DMS 273 (cell line): Measurements from ENCODE around the gene RGS11.
A peak's percentile ranks its signal among the peaks of the same experiment; 100 is the strongest.

Source experiments
- DNase-seq: peaks from one replicate; lab custom pipeline; 2025; ENCODE audit not compliant: unreplicated experiment; lab: John Stamatoyannopoulos, UW

Gene RGS11

DNA sequence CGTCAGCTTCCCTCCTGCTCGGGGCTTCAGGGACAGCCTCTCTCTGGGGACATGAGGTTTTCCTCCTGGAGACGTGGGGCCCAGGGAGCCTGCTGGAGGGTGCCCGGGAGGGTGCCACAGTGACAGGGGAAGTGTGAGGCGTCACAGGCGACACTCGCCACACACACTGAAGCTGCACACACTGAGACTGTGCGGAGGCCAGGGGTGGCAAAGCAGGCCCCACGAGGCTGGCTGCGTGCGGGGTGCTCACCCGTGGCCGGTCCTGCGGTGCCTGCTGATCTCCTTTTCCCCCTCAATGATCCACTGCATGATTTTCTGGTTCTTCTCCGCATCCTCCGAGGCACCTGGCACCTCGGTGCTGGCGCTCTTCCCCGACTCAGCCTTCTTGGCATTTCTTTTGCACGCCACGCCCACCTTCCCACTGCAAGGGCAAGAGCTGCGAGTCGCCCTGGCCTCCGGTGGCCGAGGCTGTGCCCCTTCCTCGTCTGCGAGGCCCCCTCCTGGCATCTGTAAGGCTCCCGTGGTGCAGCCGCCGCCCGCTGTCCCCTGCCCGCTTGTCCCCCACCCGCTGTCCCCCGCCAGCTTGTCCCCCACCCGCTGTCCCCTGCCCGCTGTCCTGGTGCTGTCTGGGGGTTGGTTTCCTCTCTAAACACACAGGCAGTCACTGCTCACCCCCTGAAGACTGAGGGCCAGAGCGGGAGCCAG, 21.2 kb upstream of the RGS11 start:
- DNase-seq, result no peak

DNA sequence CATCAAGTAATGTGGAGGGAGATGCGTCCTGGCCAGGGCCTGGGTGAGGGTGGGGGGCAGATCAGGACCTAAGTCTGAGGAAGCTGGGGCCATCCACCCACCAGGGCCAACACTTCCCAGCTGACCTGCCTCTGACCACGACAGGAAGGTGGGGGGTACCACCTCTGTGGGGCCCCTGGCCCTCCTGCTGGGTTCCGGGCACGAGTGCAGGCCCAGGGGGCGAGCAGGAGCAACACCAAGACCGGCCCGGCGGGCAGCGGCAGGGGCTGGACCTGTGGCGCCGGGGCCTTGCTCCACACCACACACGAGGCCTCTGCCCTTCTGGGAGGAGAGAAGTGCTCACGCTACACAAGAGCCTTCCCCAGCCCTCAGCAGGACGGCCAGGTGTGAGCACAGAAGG, 20.5 kb upstream of the RGS11 start:
- no peak for DNase-seq

DNA sequence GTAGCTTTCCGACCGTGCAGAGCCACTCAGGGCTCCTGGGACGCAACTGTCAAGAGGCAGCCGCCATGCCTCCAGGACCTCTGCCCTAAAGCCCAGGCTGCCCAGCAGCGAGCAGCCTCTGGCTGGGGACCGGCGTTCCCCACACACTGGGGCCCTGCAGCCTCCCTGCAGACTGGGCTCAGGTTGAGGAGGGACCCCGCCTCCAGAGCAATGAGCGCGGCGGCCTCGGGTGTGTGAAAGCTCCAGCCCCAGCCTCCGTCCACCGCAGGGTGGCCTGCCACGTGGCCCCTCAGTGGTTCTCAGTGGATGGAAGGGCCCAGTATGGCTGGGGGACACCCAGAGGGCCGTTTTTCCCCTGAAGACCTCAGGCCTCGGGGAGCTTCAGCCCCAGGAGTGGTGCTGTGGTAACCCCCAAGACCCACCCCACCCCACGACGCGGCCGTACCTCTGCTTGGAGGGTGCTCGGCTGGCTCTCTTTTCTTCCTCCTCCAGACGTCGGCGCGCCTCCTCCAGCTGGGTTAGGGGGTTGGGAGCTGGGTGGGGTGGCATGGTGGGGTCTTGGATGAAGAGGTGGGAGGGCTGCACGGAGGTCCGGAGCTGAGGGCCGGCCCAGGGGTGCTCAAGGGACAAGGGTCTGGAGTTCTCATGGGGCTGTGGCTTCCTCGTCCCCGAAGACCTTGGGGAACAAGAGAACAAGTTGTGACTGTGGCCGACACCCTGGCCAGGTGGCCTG, 17.5 kb upstream of the RGS11 start:
- no peak for DNase-seq

DNA sequence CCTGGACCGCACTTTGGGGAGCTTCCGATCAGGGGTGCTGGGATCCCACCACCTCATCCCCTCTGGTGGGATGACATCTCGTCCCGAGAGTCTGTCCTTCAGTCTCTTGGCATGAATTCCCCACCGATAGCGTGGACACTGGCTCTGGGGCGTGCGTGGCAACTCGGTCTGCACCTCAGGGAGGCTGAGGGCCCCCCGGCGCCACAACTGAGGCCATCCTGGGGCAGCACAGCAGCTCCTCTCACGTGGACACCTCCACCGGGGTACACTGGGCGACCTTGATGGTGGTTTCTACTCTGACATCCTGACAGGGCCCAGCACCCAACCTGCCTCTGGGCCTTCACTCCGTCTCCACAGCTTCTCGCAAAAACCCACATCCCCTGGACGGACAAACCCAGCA, 15.8 kb upstream of the RGS11 start:
- DNase-seq, result no peak

DNA sequence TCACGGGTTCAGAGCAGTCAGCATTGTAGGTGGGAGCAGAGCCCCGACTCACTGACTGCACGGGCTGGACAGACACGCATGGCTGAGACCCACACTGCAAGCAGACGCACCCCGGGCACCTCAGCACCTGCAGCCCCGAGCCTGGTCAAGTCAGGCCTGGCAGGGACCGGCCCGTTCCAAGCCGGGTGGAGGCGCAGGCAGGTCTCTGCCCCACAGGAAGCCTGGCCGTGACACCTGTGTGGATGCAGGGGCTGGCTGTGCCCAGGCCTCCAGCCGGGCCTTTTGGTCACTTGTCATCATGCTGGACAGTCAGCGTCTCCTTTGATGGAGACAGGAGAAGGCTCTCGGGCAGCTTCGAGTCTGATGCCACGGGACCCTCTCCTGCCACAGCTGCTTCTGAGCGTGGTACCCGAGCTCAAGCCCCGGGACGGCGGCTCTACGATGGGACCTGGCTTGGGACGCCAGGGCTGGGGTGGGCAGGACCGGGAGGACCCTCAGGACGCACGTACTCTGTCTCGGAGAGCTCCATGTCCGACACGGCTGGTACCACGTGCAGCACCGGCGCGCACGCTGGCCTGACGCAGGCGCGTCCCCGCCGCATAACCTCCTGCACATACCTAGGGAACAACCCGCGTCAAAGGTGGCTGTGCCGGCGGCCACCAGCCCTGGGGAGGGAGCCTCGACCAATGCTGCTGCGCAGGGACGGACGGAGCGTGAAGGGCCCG, 15.1 kb upstream of the RGS11 start:
- no peak for DNase-seq

DNA sequence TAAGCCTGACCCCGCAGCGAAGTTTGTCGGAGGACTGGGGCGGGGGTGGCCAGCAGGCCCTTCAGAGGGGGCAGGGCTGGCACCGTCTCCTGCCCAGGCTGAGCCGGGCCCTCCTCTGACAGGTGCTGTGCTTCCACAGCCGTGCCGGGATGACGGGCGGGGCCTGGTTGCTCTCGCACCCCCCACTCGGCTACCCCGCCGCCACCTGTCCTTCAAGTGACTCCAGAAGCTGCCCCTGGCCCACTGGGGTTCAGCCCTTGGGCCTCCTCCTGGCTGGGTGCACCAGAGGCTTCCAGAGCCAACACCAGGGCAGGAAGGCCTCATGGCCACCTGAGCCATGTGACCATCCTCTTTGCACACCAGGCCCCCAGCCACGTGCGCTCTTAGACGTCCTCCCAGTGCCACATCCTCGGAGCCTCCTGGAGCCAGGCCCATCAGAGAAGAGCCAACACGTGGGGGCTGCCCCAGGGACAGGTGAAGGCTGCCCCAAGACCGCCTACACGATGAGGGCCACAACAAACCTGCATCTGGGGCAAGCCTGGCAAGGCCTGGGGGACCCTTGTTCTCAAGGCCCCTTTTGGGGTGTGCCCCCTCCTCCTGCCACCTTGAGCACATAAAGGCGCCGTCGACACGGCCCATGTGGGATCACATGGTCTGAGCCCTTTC, 14.4 kb upstream of the RGS11 start:
- DNase-seq, result no peak

DNA sequence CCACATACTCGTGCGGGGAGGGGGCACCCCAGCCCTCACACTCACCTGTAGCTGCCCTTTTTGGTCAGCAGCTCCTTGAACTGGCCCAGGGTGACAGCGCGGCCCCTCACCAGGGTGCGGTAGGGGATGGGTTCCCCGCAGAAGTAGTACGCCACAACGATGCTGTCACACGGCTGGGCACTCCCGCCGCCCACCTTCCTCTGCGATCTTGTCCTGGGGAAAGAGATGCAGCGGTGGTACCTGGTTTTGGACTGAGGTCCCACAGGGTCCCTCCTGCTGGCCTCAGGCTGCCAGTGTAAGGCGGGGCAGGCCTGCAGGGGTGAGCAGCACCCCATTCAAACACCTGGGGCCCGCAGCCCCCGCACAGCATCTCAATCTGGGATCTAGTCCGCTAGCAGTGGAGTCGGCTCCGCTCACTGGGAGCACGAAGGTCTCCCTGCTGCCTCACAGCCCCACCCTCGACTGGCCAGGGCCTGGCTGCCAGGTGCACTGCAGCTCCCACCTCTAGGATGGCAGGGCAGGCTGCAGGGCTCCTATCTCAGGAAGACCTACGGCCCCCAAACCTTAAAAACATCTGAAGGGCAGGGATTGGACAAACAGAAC, 13.8 kb upstream of the RGS11 start:
- no peak for DNase-seq

DNA sequence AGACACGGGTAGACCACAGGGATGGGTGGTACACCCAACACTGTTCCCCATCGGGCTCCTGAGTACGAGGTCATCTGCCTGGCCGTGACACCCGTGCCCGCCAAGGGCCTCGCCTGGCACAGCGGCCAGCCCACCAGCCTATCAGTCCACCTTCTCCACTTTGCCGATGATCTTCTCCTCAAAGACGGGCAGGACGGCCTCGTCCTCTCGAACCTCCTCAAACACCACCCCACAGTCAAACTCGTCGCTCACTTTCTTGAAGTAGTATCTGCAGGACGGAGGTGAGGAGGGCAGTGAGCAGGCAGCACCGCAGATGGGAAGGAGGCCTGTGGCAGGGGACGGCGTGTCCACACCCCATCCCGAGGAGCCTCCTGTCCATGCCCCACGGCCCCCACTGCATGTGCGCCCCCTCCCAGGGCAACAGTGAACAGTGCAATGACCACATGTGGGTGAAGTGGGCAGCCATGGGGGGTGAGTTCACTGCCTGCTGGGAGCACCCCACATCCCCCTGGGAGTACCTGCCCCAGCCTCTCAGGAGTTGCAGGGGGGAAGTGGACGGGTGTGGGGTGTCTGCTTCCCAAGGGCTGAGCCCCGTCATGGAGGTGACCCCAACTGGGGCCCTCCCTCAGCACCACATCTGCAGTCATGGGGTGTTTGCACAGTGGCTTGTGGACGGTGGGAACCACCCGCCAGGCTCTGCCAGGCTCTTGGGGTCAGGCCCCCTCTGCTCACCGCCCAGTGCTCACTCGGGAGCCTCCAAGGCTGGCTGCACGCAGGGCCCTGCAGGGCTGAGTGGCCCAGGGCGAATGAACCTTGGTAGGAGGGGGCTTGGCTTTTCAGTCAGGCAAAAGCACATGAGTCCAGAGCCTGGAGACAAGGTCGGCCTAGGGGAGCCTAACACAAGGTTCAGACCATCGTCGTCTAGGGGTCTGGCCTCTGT, 12.5 kb upstream of the RGS11 start:
- no peak for DNase-seq

DNA sequence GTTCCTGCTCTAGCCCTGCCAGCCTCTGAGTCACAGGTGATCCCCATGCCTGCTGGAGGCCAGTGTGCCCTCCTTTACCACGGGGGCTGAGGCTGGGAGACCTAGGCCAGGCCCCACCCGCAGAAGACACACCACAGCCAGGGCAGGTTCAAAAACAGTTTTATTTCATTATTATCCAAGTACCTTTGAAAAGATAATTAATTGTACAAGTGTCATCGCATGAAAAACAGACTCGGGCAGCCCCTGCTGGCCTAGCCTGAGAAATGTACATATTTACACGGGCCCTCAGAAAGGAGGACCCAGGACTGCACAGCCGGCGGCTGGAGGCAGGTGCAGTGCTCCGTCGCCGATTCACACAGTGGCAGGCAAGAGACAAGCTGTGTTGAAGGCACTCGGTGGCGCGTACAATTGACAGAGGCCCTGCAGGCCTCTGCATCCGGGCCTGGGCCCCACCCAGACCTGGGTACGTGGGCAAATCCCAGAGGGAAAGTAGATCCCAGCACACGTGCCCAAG, 11.6 kb upstream of the RGS11 start:
- DNase-seq, result peak; percentile 46

DNA sequence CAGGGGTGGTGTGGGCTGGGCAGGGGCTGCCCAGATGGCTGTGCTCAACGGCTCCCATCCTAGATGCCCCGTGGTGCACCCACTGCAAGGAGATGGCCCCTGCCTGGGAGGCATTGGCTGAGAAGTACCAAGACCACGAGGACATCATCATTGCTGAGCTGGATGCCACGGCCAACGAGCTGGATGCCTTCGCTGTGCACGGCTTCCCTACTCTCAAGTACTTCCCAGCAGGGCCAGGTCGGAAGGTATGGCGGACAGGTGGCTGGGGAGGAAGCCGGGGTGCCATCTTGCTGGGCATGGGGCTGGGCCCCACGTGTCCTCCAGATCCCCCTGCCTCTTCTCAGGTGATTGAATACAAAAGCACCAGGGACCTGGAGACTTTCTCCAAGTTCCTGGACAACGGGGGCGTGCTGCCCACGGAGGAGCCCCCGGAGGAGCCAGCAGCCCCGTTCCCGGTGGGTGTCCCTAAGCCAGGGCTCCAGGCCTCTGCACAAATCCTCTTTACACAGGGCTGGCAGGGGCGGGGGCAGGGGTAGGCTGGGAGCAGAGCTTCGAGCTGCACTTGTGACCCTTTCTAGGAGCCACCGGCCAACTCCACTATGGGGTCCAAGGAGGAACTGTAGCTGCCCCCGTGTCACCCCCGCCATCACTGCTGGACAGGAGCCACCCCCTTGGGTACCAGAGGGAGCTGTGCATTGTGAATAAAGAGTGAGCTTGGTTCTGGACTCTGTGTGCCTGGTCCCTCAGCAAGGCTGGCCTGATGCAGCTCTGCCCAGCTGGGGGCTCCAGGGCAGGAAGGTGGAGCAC, 10.9 kb upstream of the RGS11 start:
- no peak for DNase-seq

DNA sequence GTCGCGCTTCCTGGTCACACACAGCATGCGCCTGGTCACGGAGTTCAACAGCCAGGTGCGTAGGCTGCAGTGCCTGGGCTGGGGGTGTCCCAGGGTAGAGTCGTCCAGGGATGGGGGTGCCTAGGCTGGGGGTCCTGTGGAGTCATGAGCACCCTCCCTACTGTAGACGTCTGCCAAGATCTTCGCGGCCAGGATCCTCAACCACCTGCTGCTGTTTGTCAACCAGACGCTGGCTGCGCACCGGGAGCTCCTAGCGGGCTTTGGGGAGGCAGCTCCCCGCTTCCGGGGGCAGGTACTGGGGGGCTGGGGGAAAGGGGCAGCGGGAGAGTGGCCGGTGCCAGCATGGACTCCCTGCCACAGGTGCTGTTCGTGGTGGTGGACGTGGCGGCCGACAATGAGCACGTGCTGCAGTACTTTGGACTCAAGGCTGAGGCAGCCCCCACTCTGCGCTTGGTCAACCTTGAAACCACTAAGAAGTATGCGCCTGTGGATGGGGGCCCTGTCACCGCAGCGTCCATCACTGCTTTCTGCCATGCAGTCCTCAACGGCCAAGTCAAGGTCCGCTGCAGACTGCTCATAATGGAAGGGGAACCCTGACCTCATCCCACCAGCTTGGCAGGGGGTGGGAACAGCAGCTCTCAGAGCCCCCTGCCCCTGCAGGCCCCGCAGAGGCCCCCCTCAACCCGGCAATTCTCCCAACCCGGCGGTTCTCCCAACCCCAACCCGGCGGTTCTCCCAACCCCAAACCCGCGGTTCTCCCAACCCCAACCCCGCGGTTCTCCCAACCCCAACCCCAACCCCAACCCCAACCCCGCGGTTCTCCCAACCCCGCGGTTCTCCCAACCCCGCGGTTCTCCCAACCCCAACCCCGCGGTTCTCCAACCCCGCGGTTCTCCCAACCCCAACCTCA, 9.7 kb upstream of the RGS11 start:
- no peak for DNase-seq

DNA sequence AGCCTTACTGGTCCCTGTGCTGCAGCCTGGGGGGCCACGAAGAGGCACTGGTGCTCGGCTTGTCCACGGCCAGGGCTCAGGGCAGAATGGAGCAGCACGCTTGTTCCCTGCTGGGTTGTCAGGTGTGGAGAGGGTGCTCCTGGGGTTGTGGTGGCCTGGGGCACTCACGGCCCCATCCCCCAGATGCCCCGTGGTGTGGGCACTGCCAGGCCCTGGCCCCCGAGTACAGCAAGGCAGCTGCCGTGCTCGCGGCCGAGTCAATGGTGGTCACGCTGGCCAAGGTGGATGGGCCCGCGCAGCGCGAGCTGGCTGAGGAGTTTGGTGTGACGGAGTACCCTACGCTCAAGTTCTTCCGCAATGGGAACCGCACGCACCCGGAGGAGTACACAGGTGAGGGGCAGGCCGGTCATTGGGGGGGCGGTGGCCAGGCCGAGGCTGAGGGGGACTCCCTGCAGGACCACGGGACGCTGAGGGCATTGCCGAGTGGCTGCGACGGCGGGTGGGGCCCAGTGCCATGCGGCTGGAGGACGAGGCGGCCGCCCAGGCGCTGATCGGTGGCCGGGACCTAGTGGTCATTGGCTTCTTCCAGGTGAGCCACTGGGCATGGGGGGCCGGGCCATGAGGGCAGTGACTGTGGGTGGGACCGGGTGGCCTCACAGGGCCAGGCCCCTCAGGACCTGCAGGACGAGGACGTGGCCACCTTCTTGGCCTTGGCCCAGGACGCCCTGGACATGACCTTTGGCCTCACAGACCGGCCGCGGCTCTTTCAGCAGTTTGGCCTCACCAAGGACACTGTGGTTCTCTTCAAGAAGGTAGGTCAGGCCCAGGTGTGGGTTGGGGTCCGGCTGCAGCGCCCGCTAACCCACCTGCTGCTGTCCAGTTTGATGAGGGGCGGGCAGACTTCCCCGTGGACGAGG, 8.7 kb upstream of the RGS11 start:
- DNase-seq, result no peak

DNA sequence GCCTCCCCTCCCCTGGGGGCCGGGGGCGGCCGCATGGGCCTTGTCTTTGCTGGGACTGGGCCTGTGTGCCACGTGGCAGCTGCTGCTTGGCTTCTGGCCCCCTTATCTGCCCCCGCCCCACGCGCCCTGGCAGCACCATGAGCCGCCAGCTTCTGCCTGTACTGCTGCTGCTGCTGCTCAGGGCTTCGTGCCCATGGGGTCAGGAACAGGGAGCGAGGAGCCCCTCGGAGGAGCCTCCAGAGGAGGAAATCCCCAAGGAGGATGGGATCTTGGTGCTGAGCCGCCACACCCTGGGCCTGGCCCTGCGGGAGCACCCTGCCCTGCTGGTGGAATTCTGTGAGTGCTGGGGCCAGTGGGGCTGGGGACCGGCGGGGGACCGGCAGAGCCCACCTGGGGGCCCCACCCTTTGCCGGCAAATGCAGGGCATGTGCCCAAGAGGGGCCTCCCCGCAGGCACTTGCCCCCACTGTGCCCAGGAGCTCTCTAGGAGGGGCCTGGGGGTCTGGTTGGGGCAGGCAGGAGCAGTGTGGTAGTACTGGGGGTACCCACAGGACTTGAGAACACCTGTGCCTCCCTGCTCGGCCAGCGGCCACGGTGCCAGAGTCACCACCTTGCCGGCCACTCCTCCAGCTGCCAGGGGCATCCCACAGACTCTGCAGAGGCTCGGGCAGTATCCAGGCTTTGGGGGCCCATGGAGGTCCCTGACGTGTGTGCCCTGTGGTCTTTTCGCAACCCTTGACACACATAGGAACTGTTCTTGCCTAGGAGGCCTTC, 7.5 kb upstream of the RGS11 start, which contains the start of gene PDIA2:
Gene PDIA2, plus strand, starts transcription at position 132 of the 773 bp plus-strand sequence. Its CDS starts 6 bp downstream, at position 138.
- peak; percentile 50 for DNase-seq

DNA sequence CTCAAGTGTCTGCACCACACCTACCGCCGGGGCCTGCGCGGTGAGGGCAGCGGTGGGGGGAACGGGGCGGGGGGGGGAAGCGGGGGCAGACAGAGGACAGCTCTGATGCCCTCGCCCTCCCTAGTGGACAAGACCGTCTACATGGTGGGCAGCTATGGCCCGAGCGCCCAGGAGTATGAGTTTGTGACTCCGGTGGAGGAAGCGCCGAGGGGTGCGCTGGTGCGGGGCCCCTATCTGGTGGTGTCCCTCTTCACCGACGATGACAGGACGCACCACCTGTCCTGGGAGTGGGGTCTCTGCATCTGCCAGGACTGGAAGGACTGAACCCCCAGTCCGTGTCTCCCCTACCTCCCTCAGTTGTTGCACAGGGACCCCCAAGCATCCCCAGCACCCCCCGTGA, 6.7 kb upstream of the RGS11 start:
- DNase-seq, result no peak

DNA sequence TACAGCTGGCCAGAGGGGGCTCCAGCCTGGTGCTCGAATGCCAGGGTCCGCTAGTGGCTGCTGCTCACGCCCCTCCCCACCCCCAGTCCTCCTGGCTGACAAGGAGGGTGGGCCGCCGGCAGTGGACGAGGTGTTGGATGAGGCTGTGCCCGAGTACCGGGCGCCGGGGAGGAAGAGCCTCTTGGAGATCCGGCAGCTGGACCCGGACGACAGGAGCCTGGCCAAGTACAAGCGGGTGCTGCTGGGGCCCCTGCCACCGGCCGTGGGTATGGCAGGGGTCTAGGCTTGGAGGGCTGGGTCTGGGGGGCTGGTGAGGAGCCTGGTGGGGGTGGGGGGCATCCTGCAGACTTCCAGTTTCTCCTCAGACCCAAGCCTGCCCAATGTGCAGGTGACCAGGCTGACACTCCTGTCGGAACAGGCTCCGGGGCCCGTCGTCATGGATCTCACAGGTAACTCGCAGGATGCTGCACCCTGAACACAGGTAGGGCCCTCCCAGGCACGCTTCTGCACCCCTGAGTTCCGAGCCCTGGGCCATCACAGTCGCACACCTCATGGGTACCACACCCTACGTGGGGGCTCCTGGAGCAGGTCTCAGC, 6.0 kb upstream of the RGS11 start:
- DNase-seq, result no peak
